GM04503 (cell line): ENCODE measurements around the gene KDM8.
"Not testable (repeated sequence)": the region's sequence is repeated elsewhere in the genome, so short reads cannot be mapped to it uniquely, and the experiment has no call there.

Experiments
- DNase-seq: peaks from one replicate; pipeline ENCODE4 v3.0.0-alpha.2; 2012; ENCODE audit warnings: low read depth

Gene KDM8

DNA sequence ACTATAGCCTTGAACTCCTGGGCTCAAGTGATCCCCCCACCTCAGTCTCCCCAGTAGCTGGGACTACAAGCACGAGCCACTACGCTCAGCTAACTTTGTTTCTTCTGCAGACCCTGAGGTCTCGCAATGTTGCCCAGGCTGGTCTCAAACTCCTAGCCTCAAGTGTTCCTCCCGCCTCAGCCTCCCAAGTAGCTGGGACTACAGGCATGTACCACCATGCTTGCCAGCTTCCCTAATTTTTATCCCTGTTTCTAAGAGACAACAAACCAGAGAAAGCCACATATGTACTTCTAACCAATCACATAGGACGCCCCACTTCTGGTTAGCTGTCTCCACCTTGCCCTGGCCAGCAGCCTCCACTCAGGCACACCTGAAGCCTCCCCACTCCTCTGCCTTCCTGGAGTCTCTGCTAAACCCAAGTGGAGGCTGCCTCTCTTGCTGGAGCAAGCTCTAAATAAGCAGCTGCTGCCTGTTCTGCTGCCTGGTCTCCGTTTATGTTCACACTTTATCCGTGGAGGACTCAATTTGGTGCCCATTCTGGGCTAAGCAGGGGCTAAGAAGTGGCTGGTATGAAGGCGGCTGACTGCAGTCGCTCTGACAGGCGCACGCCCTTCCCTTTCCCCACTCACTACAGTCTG is 40.5 kb downstream of the KDM8 start:
- no peak for DNase-seq

GRCh38 chr16:27244363-27244755 is 41.0 kb downstream of the KDM8 start:
- DNase-seq = no peak

DNA sequence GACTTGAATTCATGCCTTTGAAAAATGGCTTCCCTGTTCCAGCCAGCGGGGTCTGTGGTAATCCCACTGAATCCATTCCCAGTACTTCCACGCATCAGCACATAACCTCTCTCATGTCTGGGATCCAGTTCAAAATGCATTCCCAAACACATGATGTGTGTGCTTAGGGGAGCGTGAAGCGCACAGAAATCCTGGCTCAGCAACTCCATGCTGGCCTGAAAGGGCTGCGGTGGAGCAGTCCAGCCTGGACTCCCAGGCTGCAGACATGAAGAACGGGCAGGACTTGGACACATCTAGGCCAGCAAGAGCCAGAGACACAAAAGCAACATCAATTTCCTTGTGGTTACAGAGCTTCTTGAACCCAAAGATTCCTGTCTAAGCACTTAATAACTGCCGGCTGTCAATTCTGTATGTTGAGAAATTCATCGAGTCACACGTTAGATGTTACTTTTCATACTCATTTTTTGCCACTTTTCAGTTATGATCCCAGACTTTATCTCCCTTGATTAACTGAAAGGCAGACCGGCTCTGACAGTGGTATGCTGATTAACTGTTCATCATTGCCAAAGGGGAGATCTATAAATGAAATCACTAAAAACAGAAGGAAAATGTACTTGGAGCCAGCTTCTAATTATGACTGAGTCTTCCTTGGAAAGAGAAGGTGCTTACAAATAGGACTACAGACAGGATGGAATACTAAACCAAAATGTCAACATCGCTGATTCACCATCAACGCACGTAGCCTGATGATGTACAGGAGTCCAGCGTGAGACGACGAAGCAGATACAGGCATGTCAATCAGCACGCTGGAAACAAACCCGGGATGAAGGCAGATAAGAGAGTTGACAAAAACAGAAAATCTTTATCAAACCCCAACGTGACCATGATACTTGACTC is 42.2 kb downstream of the KDM8 start:
- peak; percentile 63 for DNase-seq

- no peak for DNase-seq
These were observed 43.1 kb downstream of the KDM8 start for GRCh38 chr16:27246439-27246838.

- not testable (repeated sequence) for DNase-seq
These were observed 43.8 kb downstream of the KDM8 start for GRCh38 chr16:27247076-27247475.

DNA sequence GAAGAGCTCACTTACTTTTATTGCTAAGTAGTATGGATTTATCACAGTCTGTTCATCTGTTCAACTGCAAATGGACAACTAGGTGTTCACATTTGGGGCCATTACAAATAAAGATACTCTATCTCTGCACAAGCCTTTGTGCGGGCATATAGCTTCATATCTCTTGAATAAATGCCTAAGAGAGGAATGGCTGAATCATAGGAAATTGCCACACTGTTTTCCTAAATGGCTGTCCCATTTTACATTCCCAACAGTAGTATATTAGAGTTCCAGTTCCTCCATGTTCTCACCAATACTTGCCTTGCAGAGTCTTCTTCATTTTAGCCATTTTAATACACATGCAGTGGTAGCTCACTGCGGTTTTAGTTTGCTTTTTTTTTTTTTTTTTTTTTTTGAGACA is 44.7 kb downstream of the KDM8 start:
- no peak for DNase-seq

DNA sequence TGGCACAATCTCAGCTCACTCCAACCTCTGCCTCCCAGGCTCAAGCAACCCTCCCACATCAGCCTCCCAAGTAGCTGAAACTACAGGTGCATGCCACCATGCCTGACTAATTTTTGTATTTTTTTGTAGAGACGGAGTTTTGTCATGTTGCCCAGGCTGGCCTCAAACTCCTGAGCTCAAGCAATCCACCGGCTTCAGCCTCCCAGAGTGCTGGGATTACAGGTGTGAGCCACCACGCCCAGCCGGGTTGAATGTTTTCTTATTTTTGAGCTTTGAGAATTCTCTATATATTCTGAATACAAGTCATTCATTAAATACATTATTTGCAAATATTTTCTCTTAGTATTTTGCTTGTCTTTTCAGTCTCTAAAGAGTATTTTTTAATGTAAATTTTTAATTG is 45.6 kb downstream of the KDM8 start:
- not testable (repeated sequence) for DNase-seq

DNA sequence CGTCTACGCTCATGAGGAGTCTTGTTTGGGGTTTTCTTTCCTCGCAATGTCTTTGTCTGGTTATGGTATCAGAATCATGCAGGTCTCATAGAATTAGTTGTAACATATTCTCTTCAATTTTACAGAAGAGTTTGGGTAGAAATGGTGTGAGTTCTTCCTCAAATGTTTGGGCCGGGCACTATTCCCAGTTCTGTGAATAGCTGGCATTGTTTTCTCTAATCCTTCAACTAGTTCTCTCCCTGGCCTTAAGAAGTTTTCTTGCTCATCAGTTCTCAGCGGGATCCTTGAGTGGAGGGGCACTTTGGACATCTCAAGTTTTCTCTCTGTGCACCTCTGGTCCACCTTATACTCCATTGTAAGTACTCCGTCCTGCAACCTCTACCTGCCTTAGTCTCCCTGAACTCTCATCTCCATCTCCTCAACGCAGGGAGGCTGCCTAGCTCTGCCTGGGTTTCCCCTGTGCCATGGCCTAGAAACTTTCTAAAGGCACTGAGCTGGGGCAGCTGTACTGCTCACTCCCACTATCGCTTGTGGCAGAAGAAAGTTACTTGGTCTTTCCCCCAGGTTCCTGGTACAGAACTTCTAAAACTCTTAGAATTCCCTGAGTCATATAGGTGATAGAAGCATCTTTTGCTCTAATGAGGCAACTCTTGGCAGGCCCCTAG is 48.3 kb downstream of the KDM8 start:
- no peak for DNase-seq

- no peak for DNase-seq
These were observed 48.9 kb downstream of the KDM8 start for GRCh38 chr16:27252206-27252585.

DNA sequence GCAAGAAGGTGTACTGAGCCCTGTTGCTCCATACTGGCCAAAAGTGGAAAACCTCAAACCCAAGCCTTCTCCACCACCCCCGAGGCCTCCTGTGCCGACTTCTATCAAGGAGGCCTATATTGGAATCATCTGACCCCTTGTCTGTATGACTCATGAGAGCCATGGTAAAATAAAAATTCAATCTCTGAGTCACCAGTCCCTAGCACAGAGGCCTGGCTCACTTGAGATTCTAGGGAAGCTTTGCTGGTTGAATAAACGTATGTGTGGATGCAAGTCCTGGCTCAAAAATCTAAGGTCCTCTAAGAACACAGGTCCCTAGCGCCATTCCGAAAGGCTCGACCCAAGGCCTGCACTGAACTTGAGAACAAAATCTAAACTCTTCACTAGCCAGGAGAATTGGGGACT is 50.2 kb downstream of the KDM8 start:
- DNase-seq = peak; percentile 52

- DNase-seq = no peak
These were observed 51.0 kb downstream of the KDM8 start for GRCh38 chr16:27254262-27254811.

GRCh38 chr16:27256861-27257260 is 53.5 kb downstream of the KDM8 start:
- DNase-seq = no peak

GRCh38 chr16:27257271-27257670 is 53.9 kb downstream of the KDM8 start:
- no peak for DNase-seq

DNA sequence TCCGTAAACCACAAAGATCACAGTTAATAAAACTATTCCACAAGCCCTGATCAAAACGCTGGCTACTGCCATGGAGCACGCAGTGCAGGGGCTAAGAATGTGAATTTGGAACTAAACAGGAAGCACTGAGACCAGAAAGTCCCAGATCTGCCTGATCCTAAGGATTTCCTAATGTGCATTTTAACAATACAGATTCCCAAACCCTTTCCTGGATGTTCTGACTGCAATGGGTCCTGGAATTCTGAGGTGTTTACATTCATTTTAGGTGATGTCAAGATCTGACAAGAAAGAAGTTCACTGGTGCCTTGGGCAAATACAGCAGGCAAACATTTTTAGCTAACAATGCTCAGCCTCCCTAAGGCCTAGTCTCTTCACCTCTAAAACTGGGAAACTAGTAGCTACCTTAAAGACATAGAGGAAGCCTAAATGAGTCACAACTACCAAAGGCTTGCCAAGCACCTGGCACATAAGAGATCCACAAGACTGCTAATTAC is 55.0 kb downstream of the KDM8 start:
- no peak for DNase-seq

- no peak for DNase-seq
These were observed 56.4 kb downstream of the KDM8 start for GRCh38 chr16:27259710-27260109.

DNA sequence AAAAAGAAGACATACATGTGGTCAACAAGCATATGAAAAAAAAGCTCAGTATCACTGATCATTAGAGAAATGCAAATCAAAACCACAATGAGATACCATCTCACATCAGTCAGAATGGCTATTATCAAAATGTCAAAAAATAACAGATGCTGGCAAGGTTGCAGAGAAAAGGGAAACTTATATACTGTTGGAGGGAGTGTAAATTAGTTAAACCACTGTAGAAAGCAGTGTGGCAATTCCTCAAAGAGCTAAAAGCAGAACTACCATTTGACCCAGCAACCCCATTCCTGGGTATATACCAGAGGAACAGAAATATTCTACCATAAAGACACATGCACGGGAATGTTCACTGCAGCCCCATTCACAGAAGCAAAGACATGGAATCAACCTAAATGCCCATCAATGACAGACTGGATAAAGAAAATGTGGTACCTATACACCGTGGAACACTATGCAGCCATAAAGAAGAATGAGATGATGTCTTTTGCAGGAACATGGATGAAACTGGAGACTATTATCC is 59.6 kb downstream of the KDM8 start:
- DNase-seq = not testable (repeated sequence)

DNA sequence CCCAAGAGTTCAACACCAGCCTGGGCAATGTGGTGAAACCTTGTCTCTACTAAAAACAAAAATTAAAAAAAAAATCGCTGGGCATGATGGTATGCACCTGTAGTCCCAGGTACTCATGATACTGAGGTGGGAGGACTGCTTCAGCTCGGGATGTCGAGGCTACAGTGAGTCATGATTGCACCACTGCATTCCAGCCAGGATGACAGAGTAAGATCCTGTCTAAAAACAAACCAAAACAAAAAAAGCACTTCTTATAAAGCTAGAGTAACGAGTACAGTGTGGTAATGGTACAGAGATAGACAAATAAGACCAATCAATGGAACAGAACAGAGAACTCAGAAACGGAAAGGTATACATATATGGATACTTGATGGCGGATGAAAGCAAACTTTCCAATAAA is 60.8 kb downstream of the KDM8 start:
- DNase-seq = no peak

DNA sequence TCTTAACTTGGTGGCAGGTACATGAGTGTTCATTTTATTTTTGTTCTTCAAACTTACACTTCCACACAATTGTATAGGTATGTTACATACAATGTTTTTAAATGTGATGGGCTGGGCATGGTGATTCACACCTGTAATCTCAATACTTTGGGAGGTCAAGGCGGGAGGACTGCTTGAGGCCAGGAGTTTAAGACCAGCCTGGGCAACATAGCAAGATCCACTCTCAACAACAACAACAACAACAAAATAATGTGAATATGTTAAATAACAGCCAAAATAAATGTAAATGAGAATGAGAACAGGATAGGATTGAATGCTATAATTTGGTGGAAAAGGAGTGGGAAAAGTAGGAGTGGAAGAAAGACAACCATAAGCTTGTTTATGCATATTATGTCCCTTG is 62.7 kb downstream of the KDM8 start:
- DNase-seq = no peak

GRCh38 chr16:27267037-27267677 is 63.8 kb downstream of the KDM8 start:
- DNase-seq = no peak

DNA sequence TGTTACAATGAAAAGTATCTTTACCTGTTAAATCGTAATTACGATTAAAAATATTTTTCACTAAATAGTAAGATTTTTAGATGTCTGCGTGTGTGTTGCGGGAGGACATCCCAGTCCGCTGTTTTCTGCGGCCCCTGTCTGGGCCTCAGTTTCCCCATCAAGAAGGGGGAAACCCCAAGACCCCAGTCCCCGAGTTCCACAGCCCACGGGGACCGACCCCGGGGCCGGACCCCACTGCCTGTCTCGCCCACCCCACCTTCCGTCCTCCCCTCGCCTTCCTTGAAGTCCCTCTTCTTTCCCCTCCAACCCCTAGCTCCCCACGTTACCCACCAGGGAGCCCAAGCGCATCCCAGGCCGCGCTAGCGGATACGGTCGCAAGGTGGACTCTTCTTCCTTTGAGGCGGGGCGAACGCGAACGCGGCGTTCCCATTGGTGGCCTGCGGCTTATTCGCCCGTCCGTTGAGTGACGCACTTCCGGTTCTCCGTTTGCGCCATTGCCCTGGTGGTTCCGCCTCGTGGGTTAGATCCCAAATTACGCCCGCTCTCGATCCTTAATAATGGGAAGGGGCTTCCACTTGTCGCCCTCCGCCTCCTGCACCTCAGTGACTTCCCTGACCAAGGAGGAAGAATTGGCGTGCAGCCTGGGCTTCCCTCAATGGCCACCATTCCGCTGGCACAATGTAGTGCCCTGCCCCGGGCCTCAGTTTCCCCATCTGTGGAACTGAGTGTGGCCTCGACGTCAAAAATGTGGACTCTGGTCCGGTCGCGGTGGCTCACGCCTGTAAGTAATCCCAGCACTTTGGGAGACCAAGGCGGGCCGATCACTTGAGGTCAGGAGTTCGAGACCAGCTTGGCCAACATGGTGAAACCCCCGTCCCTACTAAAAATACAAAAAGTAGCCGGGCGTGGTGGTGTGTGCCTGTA is 65.3 kb downstream of the KDM8 start, which contains the start of gene NSMCE1:
Gene NSMCE1, minus strand, starts transcription at position 397 of the 924 bp plus-strand sequence. CDS start 11,202 bp downstream, outside the sequence.
- peak; percentile 64 for DNase-seq
